Stimulated activated CD8-positive, alpha-beta memory T cell treated with anti-CD3 and anti-CD28 coated beads, Interleukin-7, amount 100 ng/mL, for 1 hour (primary cell): ENCODE results near the gene OR10H1.
"Not testable (repeated sequence)": the region's sequence is repeated elsewhere in the genome, so short reads cannot be mapped to it uniquely, and the experiment has no call there.

ENCODE experiments used
- DNase-seq, 2 donors: peaks; one replicate each; pipeline ENCODE4 v3.0.0-alpha.2; 2020; ENCODE audit warnings: low read depth in 2 of 2

The OR10H1 gene

GRCh38 chr19:15815306-15815705 lies at the start of gene OR10H1:
Gene OR10H1 (minus strand): TSS chr19:15815664. CDS start chr19:15808037, 7,627 bp downstream.
- no peak for DNase-seq

GRCh38 chr19:15864824-15865223 lies 49.4 kb upstream of the OR10H1 start:
- no peak for DNase-seq

- no peak for DNase-seq
Measured at GRCh38 chr19:15863272-15863671, 47.8 kb upstream of the OR10H1 start.

- DNase-seq = no peak
Measured at GRCh38 chr19:15862444-15862843, 47.0 kb upstream of the OR10H1 start.

GRCh38 chr19:15860522-15860921 lies 45.1 kb upstream of the OR10H1 start:
- DNase-seq = no peak

GRCh38 chr19:15859187-15859586 lies 43.7 kb upstream of the OR10H1 start:
- no peak for DNase-seq

- no peak for DNase-seq
Measured at GRCh38 chr19:15850385-15850784, 34.9 kb upstream of the OR10H1 start.

- no peak for DNase-seq
Measured at GRCh38 chr19:15846923-15847322, 31.5 kb upstream of the OR10H1 start.

GRCh38 chr19:15843894-15844222 lies 28.4 kb upstream of the OR10H1 start:
- DNase-seq = not testable (repeated sequence)

- DNase-seq = no peak
Measured at GRCh38 chr19:15843203-15843893, 27.9 kb upstream of the OR10H1 start.

GRCh38 chr19:15841875-15842569 lies 26.6 kb upstream of the OR10H1 start:
- no peak for DNase-seq

GRCh38 chr19:15840833-15841232 lies 25.4 kb upstream of the OR10H1 start:
- no peak for DNase-seq

GRCh38 chr19:15839888-15840287 lies 24.4 kb upstream of the OR10H1 start:
- not testable (repeated sequence) for DNase-seq

- no peak for DNase-seq
Measured at GRCh38 chr19:15838351-15838750, 22.9 kb upstream of the OR10H1 start.

GRCh38 chr19:15837221-15837731 lies 21.8 kb upstream of the OR10H1 start:
- DNase-seq = no peak

- DNase-seq = peak; percentile 87 to 90
Measured at GRCh38 chr19:15836330-15837220, 21.1 kb upstream of the OR10H1 start.

- DNase-seq = peak; percentile 10 to 13
Measured at GRCh38 chr19:15835565-15836329, 20.3 kb upstream of the OR10H1 start.

- DNase-seq = not testable (repeated sequence)
Measured at GRCh38 chr19:15834232-15834631, 18.8 kb upstream of the OR10H1 start.

- DNase-seq = no peak
Measured at GRCh38 chr19:15831626-15832025, 16.2 kb upstream of the OR10H1 start.

GRCh38 chr19:15829786-15830185 lies 14.3 kb upstream of the OR10H1 start:
- no peak for DNase-seq

GRCh38 chr19:15829306-15829698 lies 13.8 kb upstream of the OR10H1 start:
- DNase-seq = no peak
